SU-DHL-6 (cell line): ENCODE results near the gene ITPRIPL2.

Experiments
- CTCF ChIP-seq: fragments of 200-600 bp; sonication (generic); IDR thresholded peaks from one replicate; pipeline ENCODE4 v1.5.1; 2017; ENCODE audit warnings: antibody characterized with exemption, mild to moderate bottlenecking, low read length, moderate library complexity; ENCODE audit not compliant: insufficient read depth, poor library complexity, severe bottlenecking
- EZH2phosphoT487 ChIP-seq: fragments of 200-600 bp; sonication (generic), shearing (Covaris generic); conservative IDR thresholded peaks from 2 replicates; pipeline ENCODE4 v1.6.1; 2018; ENCODE audit warnings: mild to moderate bottlenecking, antibody characterized with exemption, low read length, moderate library complexity, mixed read lengths

- TF ChIP-seq CTCF (no peak), EZH2phosphoT487 (no peak)
These were observed 11.4 kb upstream of the ITPRIPL2 start for GRCh38 chr16:19102187-19102872.
